NCI-H526 (cell line): ENCODE results near the gene DAGLB.

Experiments
- DNase-seq, 2 experiments: peaks; one replicate each; lab custom pipeline; 2025; lab: John Stamatoyannopoulos, UW

Gene DAGLB

DNA sequence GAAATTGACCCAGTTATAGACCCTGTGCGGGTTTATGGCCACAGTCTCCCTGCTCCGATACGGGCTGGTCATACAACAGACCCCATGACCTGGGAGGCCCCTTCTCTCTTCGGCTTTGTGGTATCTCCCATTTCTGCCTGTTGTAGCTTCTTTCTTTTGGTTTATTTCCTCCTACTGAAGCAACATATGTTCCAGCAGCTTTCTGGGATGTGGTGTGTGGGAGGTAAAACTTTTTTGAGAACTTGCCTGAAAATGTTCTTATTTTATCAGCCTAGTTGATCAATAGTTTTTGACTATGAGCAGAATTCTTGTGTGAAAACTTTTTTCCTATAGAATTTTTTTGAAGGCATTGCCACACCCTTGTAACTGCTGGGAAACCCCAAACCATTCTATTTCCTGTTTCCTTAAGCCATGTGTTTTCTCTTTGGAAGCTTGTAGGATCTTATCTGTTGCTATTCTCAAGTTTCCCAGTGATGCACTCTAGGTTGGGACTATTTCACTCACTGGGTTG, 80.0 kb downstream of the DAGLB start:
- no peak for DNase-seq

DNA sequence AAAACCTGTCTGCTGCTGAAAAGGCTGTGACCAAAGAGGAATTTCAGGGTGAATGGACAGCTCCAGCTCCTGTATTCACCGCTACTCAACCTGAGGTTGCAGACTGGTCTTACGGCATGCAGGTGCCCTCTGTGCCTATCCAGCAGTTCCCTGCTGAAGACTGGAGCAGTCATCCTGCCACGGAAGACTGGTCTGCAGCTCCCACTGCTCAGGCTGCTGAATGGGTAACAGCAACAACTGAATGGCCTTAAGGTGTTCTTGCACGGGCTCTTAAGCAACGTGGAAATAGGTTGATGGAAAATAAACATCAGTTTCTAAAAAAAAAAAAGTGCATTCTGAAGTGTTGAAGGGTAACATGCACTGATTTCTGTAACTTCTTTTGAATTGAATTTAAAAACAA, 82.3 kb downstream of the DAGLB start:
- no peak for DNase-seq

GRCh38 chr7:6360841-6361240, 86.9 kb downstream of the DAGLB start:
- DNase-seq = no peak

- no peak for DNase-seq
These were observed 88.0 kb downstream of the DAGLB start for GRCh38 chr7:6359734-6360133.
